ENCODE results near the gene CEBPZ.
"Not testable (repeated sequence)": the region's sequence is repeated elsewhere in the genome, so short reads cannot be mapped to it uniquely, and the experiment has no call there.

The CEBPZ gene

GRCh38 chr2:37231241-37232130 is at the start of gene CEBPZ, which contains the start of gene NDUFAF7:
CEBPZ (minus strand) TSS chr2:37231596; CDS start chr2:37231567, 29 bp downstream.
NDUFAF7 (plus strand) TSS chr2:37231658; CDS start chr2:37231706, 48 bp downstream.
- intact Hi-C loops (cut with DNase I) = no loop called here
- peak; percentile 87 to 97 (median 92) for DNase-seq

DNA sequence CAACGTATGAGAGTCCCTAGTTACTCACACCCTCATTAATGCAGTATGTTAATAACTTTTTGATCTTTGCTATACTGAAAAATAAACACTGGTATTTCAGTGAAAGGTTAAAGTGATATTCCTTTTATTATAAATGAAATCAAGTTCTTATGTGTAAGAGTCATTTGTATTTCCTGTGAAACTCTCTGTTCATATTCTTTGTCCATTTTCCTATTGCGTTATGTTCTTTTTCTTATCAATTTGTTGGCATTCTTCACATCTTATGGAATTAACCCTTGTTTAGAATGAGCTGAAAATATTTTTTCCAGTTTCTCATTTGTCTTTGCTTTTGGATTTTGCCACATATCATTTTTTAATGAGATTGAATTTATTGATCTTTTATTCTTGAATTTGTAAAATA is 44.9 kb upstream of the CEBPZ start:
- intact Hi-C loops (cut with DNase I) = no loop called here
- no peak for DNase-seq

- intact Hi-C loops (cut with DNase I) = no loop called here
Observed at GRCh38 chr2:37274359-37274965, 43.1 kb upstream of the CEBPZ start.

GRCh38 chr2:37271376-37272067 is 40.1 kb upstream of the CEBPZ start:
- DNase-seq = no peak
- intact Hi-C loops (cut with DNase I) = no loop called here

More at GRCh38 chr2:37274359-37274965, 43.1 kb upstream of the CEBPZ start:
- DNase-seq = no peak

GRCh38 chr2:37268111-37268510 is 36.7 kb upstream of the CEBPZ start:
- intact Hi-C loops (cut with DNase I) = no loop called here
- no peak for DNase-seq

- DNase-seq = no peak
Observed at GRCh38 chr2:37267685-37268084, 36.3 kb upstream of the CEBPZ start.

GRCh38 chr2:37263839-37264238 is 32.4 kb upstream of the CEBPZ start:
- intact Hi-C loops (cut with DNase I) = no loop called here
- no peak for DNase-seq

More at GRCh38 chr2:37267685-37268084, 36.3 kb upstream of the CEBPZ start:
- intact Hi-C loops (cut with DNase I) = no loop called here

- no peak for DNase-seq
- intact Hi-C loops (cut with DNase I) = no loop called here
Observed at GRCh38 chr2:37262522-37262921, 31.1 kb upstream of the CEBPZ start.

- no peak for DNase-seq
- intact Hi-C loops (cut with DNase I) = no loop called here
Observed at GRCh38 chr2:37250869-37251740, 19.7 kb upstream of the CEBPZ start.

- intact Hi-C loops (cut with DNase I) = no loop called here
- no peak for DNase-seq
Observed at GRCh38 chr2:37246205-37246604, 14.8 kb upstream of the CEBPZ start.

- DNase-seq = no peak
- intact Hi-C loops (cut with DNase I) = no loop called here
Observed at GRCh38 chr2:37244755-37245154, 13.4 kb upstream of the CEBPZ start.

DNA sequence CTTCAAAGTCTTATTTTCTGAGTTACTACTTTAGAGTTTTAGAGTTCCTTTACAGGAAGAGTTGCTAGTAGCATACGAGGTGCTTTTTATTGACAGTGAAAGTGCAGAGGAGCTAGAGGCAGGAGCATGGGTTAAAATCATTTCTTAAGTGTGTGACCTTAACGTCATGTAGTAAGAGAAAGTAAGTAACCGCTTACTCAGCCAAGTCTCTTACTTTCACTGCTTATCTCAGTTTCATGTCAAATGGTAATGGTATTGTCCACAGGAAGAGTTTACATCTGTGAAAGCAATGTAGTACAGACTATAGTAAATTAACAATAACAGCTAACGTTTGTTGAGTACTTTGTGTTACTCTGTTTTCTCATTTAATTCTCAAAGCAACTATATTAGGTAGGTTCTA is 12.6 kb upstream of the CEBPZ start:
- intact Hi-C loops (cut with DNase I) = no loop called here
- no peak for DNase-seq

- DNase-seq = no peak
- intact Hi-C loops (cut with DNase I) = no loop called here
Observed at GRCh38 chr2:37243435-37243834, 12.0 kb upstream of the CEBPZ start.

DNA sequence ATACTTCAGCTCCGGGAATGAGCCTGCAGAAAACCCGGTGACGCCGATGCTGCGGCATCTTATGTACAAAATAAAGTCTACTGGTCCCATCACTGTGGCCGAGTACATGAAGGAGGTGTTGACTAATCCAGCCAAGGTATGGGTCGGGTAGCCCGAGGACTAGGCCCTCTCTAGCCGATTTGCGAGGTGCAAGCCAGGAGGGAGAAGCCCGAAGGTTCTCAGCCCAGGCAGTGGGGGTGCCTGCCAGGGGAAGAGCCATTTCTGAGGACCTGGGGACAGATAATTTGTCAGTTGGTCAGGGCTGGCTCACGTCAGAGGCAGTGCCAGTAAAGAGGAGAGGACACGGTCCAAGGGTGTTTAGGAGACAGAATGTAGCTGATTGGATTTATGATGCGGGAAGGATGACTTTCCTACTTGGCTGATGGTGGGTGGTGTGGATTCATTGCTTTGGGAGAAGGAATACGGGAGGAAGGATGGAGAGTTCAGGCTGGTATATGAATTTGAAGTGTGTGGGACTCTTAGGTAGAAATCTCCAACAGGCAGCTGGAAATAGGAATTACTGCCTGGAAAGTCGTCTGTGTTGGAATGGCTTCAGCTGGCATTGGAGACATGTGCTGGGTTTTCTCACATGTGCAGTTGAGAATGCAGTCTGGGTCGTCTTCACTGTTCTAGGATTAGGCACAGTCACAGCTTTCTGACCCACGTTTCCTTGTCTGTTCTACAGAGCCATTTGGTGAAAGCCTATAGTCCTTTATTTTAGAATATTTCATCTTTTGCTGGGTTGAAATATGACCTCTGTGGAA is 936 bp upstream of the CEBPZ start:
- intact Hi-C loops (cut with DNase I) = no loop called here
- peak in 25 of 42 donors; percentile 4 to 55 (median 17) for DNase-seq

- peak in 1 of 42 donors; percentile 3 for DNase-seq
- intact Hi-C loops (cut with DNase I) = no loop called here
Observed at GRCh38 chr2:37230581-37230980, 815 bp downstream of the CEBPZ start.

DNA sequence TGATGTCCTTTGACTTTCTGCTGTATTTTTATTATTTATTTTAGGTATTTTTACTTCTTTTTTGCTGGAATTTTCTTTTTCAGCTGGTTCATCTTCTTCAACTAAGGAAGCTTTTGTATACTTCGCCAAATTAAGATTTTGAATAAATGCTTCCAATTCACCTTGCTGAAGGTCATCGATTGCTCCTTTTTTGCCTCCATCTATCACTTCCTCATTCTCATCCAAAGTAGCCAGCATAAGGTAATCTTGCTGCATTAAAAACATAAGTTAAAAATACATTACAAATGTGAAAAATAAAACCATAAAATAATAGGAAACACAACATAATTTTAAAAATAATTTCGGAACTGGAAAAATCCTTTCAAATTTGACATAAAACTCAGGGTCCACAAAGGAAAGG is 2.6 kb downstream of the CEBPZ start:
- no peak for DNase-seq
- intact Hi-C loops (cut with DNase I) = no loop called here

DNA sequence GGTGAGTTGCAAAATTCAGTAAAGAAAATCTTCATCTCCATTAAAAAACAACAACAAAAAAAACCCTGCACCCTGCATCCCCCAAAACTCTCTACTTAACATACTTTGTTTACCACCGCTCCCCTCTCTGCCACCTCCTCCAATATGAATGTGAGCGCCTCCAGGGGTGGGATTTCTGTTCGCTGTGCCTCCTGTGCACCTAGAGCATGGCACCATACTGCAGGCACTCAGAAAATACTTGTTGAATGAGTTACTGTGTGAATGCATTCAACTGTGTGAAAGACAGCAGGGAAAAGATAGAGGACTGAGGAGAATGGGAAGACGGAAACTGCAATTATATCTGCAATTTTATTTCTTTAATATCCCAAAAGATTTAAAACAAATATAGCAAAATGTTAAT is 4.5 kb downstream of the CEBPZ start:
- no peak for DNase-seq

GRCh38 chr2:37225129-37225528 is 6.3 kb downstream of the CEBPZ start:
- intact Hi-C loops (cut with DNase I); DNase-seq: not testable (repeated sequence)

More for the DNA sequence above, 4.5 kb downstream of the CEBPZ start:
- intact Hi-C loops (cut with DNase I) = no loop called here

Measured in head of caudate nucleus (tissue), 42 donors.